Retinal pigment epithelial cell (primary cell): ENCODE results near the gene ISCA2.
"Not testable (repeated sequence)": the region's sequence is repeated elsewhere in the genome, so short reads cannot be mapped to it uniquely, and the experiment has no call there.

ENCODE experiments used
- DNase-seq: peaks from one replicate; pipeline ENCODE4 v3.0.0-alpha.2; 2010; ENCODE audit warnings: low read depth
- H3K4me3 ChIP-seq: 2 replicates; pipeline ENCODE4 v1.5.1; 2011; ENCODE audit warnings: mild to moderate bottlenecking, low read length, control low read depth, moderate library complexity
- CTCF ChIP-seq: conservative IDR thresholded peaks from 2 replicates; pipeline ENCODE4 v1.5.1; 2011; ENCODE audit warnings: low read depth, low read length, control low read depth, inconsistent platforms

The ISCA2 gene

GRCh38 chr14:74528406-74528805, 34.8 kb downstream of the ISCA2 start:
- no peak for TF ChIP-seq CTCF
- no peak overlapping the region for H3K4me3 ChIP-seq
- no peak for DNase-seq

- DNase-seq, result no peak
- H3K4me3 ChIP-seq, result no peak overlapping the region
- TF ChIP-seq CTCF, result no peak
Observed at GRCh38 chr14:74528886-74529285, 35.3 kb downstream of the ISCA2 start.

- no peak for TF ChIP-seq CTCF
- no peak for DNase-seq
- H3K4me3 ChIP-seq, result no peak overlapping the region
Observed at GRCh38 chr14:74531006-74531405, 37.4 kb downstream of the ISCA2 start.

- no peak for DNase-seq
- no peak overlapping the region for H3K4me3 ChIP-seq
- peak; percentile 12 for TF ChIP-seq CTCF
Observed at GRCh38 chr14:74531467-74531866, 37.9 kb downstream of the ISCA2 start.

- DNase-seq, result no peak
- TF ChIP-seq CTCF, result no peak
- no peak overlapping the region for H3K4me3 ChIP-seq
Observed at GRCh38 chr14:74532246-74532645, 38.7 kb downstream of the ISCA2 start.

- DNase-seq, result no peak
- H3K4me3 ChIP-seq, result no peak overlapping the region
- TF ChIP-seq CTCF, result no peak
Observed at GRCh38 chr14:74533576-74533975, 40.0 kb downstream of the ISCA2 start.

GRCh38 chr14:74535756-74536325, 42.3 kb downstream of the ISCA2 start:
- no peak for DNase-seq
- no peak overlapping the region for H3K4me3 ChIP-seq
- no peak for TF ChIP-seq CTCF

GRCh38 chr14:74536336-74536735, 42.8 kb downstream of the ISCA2 start:
- not testable (repeated sequence) for DNase-seq, H3K4me3 ChIP-seq
